Lower lobe of right lung (tissue), 2 donors: ENCODE data around the gene RASSF5. TPM values are rescaled to one million over a fixed set of nuclear protein-coding genes. Genes with fewer than 3 reads are reported as not detected.
A peak's percentile ranks its signal among the peaks of the same experiment; 100 is the strongest.

ENCODE experiments used
- ATAC-seq, 2 donors: fragments of 200-7000 bp; cut with Tn5 transposase; one replicate each; pipeline ENCODE4 v1.9.1; 2020 to 2022; ENCODE audit warnings: mild to moderate bottlenecking in 2 of 2, moderate library complexity in 2 of 2
- DNase-seq: peaks from one replicate; pipeline ENCODE4 v3.0.0-alpha.2; 2020
- H3K27ac ChIP-seq: fragments of 200-600 bp; one replicate; pipeline ENCODE4 v1.8.0; 2022
- H3K27me3 ChIP-seq: fragments of 200-600 bp; one replicate; pipeline ENCODE4 v1.8.0; 2022; ENCODE audit warnings: low read depth
- H3K36me3 ChIP-seq: fragments of 200-600 bp; one replicate; pipeline ENCODE4 v1.8.0; 2022; ENCODE audit warnings: mild to moderate bottlenecking
- H3K4me1 ChIP-seq: fragments of 200-600 bp; one replicate; pipeline ENCODE4 v1.8.0; 2022
- H3K4me3 ChIP-seq: fragments of 200-600 bp; one replicate; pipeline ENCODE4 v1.8.0; 2022; ENCODE audit warnings: mild to moderate bottlenecking
- H3K9me3 ChIP-seq: fragments of 200-600 bp; one replicate; pipeline ENCODE4 v1.8.0; 2022
- CTCF ChIP-seq: fragments of 200-600 bp; IDR thresholded peaks from one replicate; pipeline ENCODE4 v1.8.0; 2022; ENCODE audit warnings: antibody characterized with exemption, mild to moderate bottlenecking
- intact Hi-C: fragments of 100-400 bp; cut with DNase I; formaldehyde crosslinking; loops from one replicate; pipeline ENCODE4 v1.11.0; 2022
- total RNA-seq: library from RNA; stranded (reverse); fragmentation: NEBNext Ultra II Directional; extraction: Animal tissue kit (Norgen Biotek cat#: 25700); gene quantifications from one replicate; pipeline ENCODE4 v1.2.1, GENCODE V29; 2021
- donor health status: DM: no; HTN: yes; CAD: no; lungs with severe emphysema.

Gene RASSF5
- total RNA-seq, 1 donor from 2014 or later: 48.2 TPM

- intact Hi-C loops: no loop called here
- TF ChIP-seq CTCF: no peak
- Histone ChIP-seq H3K9me3 (no peaks in the 10 kb centered on the region), H3K27me3 (no peaks in the 10 kb centered on the region), H3K4me3 (no peak overlapping the region), H3K36me3 (no peaks in the 10 kb centered on the region), H3K4me1 (peaks cover 70% of the 10 kb centered on the region), H3K27ac (peak overlapping the region; percentile 80)
- DNase-seq (no peak), ATAC-seq (peak; percentile 77 to 79)
Measured at GRCh38 chr1:206513312-206514111, 6.2 kb downstream of the RASSF5 start.

- peak overlapping the region; percentile 80 for H3K27ac ChIP-seq
- no peaks in the 10 kb centered on the region for H3K9me3 ChIP-seq
- no peaks in the 10 kb centered on the region for H3K36me3 ChIP-seq
- H3K4me3 ChIP-seq: no peak overlapping the region
- no peaks in the 10 kb centered on the region for H3K27me3 ChIP-seq
- ATAC-seq (no peak), DNase-seq (no peak)
- H3K4me1 ChIP-seq: peaks cover 56% of the 10 kb centered on the region
- TF ChIP-seq CTCF: no peak
- intact Hi-C loops: no loop called here
Measured at GRCh38 chr1:206514813-206515387, 7.6 kb downstream of the RASSF5 start.

- no peak for TF ChIP-seq CTCF
- ATAC-seq: no peak
- Histone ChIP-seq H3K36me3 (no peaks in the 10 kb centered on the region), H3K27ac (no peak overlapping the region), H3K4me3 (no peak overlapping the region), H3K27me3 (no peaks in the 10 kb centered on the region), H3K9me3 (no peaks in the 10 kb centered on the region), H3K4me1 (peaks cover 52% of the 10 kb centered on the region)
- intact Hi-C loops: no loop called here
- no peak for DNase-seq
Measured at GRCh38 chr1:206516728-206516990, 9.3 kb downstream of the RASSF5 start.

GRCh38 chr1:206517784-206518183 lies 10.5 kb downstream of the RASSF5 start:
- intact Hi-C loops: no loop called here
- ATAC-seq (no peak), DNase-seq (no peak)
- peaks cover 42% of the 10 kb centered on the region for H3K4me1 ChIP-seq
- no peak overlapping the region for H3K4me3 ChIP-seq
- H3K36me3 ChIP-seq: no peaks in the 10 kb centered on the region
- H3K27me3 ChIP-seq: no peaks in the 10 kb centered on the region
- no peak for TF ChIP-seq CTCF
- H3K27ac ChIP-seq: no peak overlapping the region
- H3K9me3 ChIP-seq: no peaks in the 10 kb centered on the region

- no peak for TF ChIP-seq CTCF
- Histone ChIP-seq H3K4me1 (peaks cover 38% of the 10 kb centered on the region), H3K9me3 (no peaks in the 10 kb centered on the region), H3K4me3 (no peak overlapping the region), H3K36me3 (no peaks in the 10 kb centered on the region), H3K27ac (no peak overlapping the region), H3K27me3 (no peaks in the 10 kb centered on the region)
- ATAC-seq (no peak), DNase-seq (no peak)
- intact Hi-C loops: no loop called here
Measured at GRCh38 chr1:206518206-206518605, 10.9 kb downstream of the RASSF5 start.
